NCI-H748 treated with DMSO at 0.1 percent for 48 hours (cell line): ENCODE measurements around the gene ABCA12.
"Not testable (repeated sequence)": the region's sequence is repeated elsewhere in the genome, so short reads cannot be mapped to it uniquely, and the experiment has no call there.

Experiments
- DNase-seq: peaks from one replicate; lab custom pipeline; 2025; lab: John Stamatoyannopoulos, UW

ABCA12 gene

GRCh38 chr2:215138479-215138878 is at the start of gene ABCA12:
Gene ABCA12 (minus strand): TSS chr2:215138626. CDS start chr2:215138208, 418 bp downstream.
- no peak for DNase-seq

- no peak for DNase-seq
Observed at GRCh38 chr2:215188078-215188477, 49.7 kb upstream of the ABCA12 start.

GRCh38 chr2:215186021-215186420 is 47.6 kb upstream of the ABCA12 start:
- DNase-seq: no peak

- no peak for DNase-seq
Observed at GRCh38 chr2:215178121-215178520, 39.7 kb upstream of the ABCA12 start.

GRCh38 chr2:215171796-215172195 is 33.4 kb upstream of the ABCA12 start:
- DNase-seq: no peak

GRCh38 chr2:215171151-215171550 is 32.7 kb upstream of the ABCA12 start:
- DNase-seq: no peak

GRCh38 chr2:215166505-215166904 is 28.1 kb upstream of the ABCA12 start:
- not testable (repeated sequence) for DNase-seq

GRCh38 chr2:215163319-215163718 is 24.9 kb upstream of the ABCA12 start:
- not testable (repeated sequence) for DNase-seq

GRCh38 chr2:215161301-215161829 is 22.9 kb upstream of the ABCA12 start:
- no peak for DNase-seq

GRCh38 chr2:215160081-215160480 is 21.7 kb upstream of the ABCA12 start:
- no peak for DNase-seq

GRCh38 chr2:215156453-215156852 is 18.0 kb upstream of the ABCA12 start:
- no peak for DNase-seq

GRCh38 chr2:215149894-215150293 is 11.5 kb upstream of the ABCA12 start:
- no peak for DNase-seq

GRCh38 chr2:215149486-215149885 is 11.1 kb upstream of the ABCA12 start:
- no peak for DNase-seq

GRCh38 chr2:215149060-215149459 is 10.6 kb upstream of the ABCA12 start:
- no peak for DNase-seq

GRCh38 chr2:215145611-215146010 is 7.2 kb upstream of the ABCA12 start:
- no peak for DNase-seq

GRCh38 chr2:215144106-215144875 is 5.9 kb upstream of the ABCA12 start:
- no peak for DNase-seq

- DNase-seq: no peak
Observed at GRCh38 chr2:215143458-215143857, 5.0 kb upstream of the ABCA12 start.

- DNase-seq: no peak
Observed at GRCh38 chr2:215141706-215142105, 3.3 kb upstream of the ABCA12 start.

- DNase-seq: no peak
Observed at GRCh38 chr2:215140166-215140707, 1.8 kb upstream of the ABCA12 start.

- DNase-seq: no peak
Observed at GRCh38 chr2:215137741-215138340, 585 bp downstream of the ABCA12 start.

- DNase-seq: no peak
Observed at GRCh38 chr2:215137329-215137686, 1.1 kb downstream of the ABCA12 start.

GRCh38 chr2:215136669-215137328 is 1.6 kb downstream of the ABCA12 start:
- no peak for DNase-seq

- DNase-seq: no peak
Observed at GRCh38 chr2:215120401-215120800, 18.0 kb downstream of the ABCA12 start.
